GM10248 (cell line): ENCODE data around the gene SIGLEC15.

Source experiments
- CTCF ChIA-PET: fragments of 300-600 bp; sonication (Branson Sonifier 250); formaldehyde crosslinking; extraction: SDS; loops from one replicate; lab custom pipeline; 2021; ENCODE audit warnings: antibody characterized with exemption; lab: Yijun Ruan, JAX
- POLR2A ChIA-PET: fragments of 350-650 bp; sonication (Branson Sonifier 250); formaldehyde crosslinking; extraction: SDS; loops from one replicate; lab custom pipeline; 2020; ENCODE audit warnings: antibody characterized with exemption; lab: Yijun Ruan, JAX
- DNase-seq: peaks from one replicate; pipeline ENCODE4 v3.0.0; 2012; ENCODE audit errors: extremely low spot score
- TF ChIP-seq, protein P1 (sequence below): IDR thresholded peaks from 2 replicates; pipeline ENCODE4 v1.5.1; 2012; ENCODE audit warnings: mild to moderate bottlenecking, low read depth; ENCODE audit errors: extremely low read depth, missing control alignments, control extremely low read depth

Gene SIGLEC15

DNA sequence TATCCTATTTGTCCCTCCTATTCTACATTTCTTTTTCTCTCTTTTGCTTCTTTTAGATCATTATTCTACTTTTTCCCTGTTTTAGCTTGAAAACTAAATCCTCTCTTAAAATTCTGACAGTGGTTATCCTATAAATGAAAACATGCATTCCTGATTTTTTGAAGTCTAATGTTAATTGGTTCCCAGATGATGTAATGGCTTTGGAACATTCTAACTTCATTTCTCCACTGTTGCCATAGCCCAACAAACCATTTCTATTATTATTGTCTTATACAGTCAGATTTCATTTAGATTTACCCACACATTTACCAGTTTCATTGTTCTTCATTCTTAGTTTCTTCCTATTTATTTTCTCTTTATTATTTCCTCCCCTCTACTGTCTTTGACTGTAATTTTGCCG, 36.5 kb downstream of the SIGLEC15 start:
- CTCF ChIA-PET: interaction anchor here (3.9 to 5.5 kb wide), 2 partner anchors 18 to 19 kb away, joined by 22 to 24 read pairs; no protein-coding TSS in a partner anchor
- no peak for DNase-seq
- TF ChIP-seq, protein P1, sequence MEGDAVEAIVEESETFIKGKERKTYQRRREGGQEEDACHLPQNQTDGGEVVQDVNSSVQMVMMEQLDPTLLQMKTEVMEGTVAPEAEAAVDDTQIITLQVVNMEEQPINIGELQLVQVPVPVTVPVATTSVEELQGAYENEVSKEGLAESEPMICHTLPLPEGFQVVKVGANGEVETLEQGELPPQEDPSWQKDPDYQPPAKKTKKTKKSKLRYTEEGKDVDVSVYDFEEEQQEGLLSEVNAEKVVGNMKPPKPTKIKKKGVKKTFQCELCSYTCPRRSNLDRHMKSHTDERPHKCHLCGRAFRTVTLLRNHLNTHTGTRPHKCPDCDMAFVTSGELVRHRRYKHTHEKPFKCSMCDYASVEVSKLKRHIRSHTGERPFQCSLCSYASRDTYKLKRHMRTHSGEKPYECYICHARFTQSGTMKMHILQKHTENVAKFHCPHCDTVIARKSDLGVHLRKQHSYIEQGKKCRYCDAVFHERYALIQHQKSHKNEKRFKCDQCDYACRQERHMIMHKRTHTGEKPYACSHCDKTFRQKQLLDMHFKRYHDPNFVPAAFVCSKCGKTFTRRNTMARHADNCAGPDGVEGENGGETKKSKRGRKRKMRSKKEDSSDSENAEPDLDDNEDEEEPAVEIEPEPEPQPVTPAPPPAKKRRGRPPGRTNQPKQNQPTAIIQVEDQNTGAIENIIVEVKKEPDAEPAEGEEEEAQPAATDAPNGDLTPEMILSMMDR: no peak
- POLR2A ChIA-PET: no interaction called here

DNA sequence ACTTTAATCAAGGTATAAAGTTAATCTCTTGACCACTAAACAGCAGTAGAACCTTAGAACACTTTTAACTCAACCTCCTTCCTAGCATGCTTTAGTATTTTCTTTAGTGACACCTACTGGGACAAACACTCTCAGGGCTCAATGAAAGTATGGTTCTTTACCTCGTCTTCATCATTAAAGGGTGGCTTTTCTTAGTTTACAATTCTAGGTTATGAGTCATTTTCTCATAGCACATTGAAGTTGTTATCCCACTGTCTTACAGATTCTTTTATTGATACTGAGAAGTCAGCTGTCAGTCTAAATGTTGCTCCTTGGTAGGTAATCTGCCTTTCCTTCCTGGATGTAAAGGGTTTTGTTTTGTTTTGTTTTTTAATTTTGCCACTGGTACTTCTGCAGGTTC, 38.0 kb downstream of the SIGLEC15 start:
- ChIA-PET POLR2A (no interaction called here), CTCF (interaction anchor here (3.9 kb wide), 1 partner anchor 16 kb away, joined by 22 read pairs; no protein-coding TSS in a partner anchor)
- TF ChIP-seq, protein P1: no peak
- DNase-seq: no peak

DNA sequence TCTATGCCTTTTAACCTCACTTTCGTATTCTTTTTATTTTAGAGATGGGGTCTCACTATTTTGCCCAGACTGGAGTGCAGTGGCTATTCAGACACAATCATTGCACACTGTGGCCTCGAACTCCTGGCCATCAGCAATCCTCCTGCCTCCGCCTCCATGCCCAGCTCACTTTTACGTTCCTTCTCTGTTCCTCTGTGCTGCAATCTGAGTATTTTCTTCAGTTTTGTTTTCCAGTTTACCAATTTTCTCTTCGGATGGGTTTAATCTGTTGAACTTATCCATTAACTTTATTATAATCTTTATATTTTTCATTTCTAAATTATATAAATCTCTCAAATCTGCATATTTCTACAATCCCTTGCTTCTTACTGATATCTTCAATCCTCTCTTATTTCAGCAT, 38.6 kb downstream of the SIGLEC15 start:
- ChIA-PET POLR2A (no interaction called here), CTCF (interaction anchor here (3.9 kb wide), 1 partner anchor 16 kb away, joined by 22 read pairs; no protein-coding TSS in a partner anchor)
- TF ChIP-seq, protein P1: no peak
- no peak for DNase-seq

DNA sequence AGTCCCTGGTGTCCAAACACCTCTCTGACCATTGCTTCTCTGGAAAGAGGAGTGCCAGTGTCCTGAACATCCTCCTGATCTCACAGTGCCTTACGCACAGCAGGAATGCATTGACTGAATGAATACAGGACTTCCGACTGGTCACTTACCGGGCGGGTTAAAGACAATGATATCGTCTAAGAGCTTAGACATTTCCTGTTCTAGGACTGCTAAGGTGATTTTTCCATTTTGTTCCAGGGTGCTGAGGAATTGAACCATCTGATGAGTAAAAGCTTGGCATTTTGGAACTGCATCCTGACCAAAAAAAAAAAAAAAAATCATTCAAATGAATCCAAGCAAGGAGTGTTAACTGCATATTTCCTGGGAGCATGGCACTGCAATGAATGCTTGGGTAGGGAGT, 40.0 kb downstream of the SIGLEC15 start:
- ChIA-PET CTCF (interaction anchor here (3.9 kb wide), 1 partner anchor 14 kb away, joined by 22 read pairs; no protein-coding TSS in a partner anchor), POLR2A (no interaction called here)
- TF ChIP-seq, protein P1: no peak
- DNase-seq: no peak

DNA sequence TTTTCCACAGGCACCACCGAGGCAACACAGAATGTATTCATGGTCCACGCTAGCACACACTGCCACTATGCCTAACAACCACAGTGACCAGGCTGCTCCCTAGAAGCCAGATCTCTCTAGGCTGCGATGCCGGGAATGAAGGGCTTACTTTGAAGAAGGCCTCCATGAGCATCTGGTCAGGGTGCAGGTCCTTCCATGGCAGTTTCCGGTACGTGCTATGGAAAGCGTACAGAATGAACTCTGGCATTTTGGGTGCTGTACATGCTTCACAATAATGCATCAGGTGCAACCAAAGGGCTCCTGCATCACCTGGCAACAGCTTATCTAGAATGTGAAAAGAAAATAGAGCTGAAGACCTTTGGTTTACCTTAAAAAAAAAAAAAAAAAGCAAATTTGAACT, 44.9 kb downstream of the SIGLEC15 start:
- POLR2A ChIA-PET: no interaction called here
- CTCF ChIA-PET: interaction anchor here (0.7 to 5.4 kb wide), 4 partner anchors 9 to 206 kb away, joined by 3 to 57 read pairs (median 5); no protein-coding TSS in a partner anchor

DNA sequence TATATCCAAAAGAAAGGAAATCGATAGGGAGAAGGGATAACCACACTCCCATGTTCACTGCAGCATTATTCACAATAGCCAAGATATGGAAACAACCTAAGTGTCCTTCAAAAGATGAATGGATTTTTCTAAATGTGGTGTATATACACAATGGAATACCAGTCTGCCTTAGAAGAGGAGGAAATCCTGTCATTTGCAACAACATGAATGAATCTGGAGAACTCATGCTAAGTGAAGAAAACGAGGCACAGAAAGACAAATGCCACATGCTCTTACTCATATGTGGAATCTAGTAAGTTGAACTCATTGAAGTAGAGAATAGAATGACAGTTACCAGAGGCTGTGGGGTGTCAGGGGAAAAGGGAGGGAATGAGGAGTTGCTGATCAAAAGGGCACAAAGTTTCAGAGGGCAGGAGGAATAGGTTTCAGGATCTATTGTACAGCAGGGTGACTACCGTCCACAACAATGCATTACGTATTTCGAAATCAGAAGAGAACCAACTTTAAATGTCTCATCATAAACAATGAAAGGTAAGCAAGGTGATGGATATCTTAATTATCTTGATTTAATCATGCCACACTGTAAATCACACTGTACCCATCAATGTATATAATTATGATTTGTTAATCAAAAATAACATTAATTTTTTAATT, 46.1 kb downstream of the SIGLEC15 start:
- no peak for DNase-seq
- ChIA-PET CTCF (interaction anchor here (5.4 kb wide), 1 partner anchor 8 kb away, joined by 57 read pairs; no protein-coding TSS in a partner anchor), POLR2A (no interaction called here)
- TF ChIP-seq, protein P1: no peak

More for the DNA sequence above, 44.9 kb downstream of the SIGLEC15 start:
- DNase-seq: no peak
- TF ChIP-seq, protein P1: no peak
